Measurements from ENCODE around the gene UXS1.

DNA sequence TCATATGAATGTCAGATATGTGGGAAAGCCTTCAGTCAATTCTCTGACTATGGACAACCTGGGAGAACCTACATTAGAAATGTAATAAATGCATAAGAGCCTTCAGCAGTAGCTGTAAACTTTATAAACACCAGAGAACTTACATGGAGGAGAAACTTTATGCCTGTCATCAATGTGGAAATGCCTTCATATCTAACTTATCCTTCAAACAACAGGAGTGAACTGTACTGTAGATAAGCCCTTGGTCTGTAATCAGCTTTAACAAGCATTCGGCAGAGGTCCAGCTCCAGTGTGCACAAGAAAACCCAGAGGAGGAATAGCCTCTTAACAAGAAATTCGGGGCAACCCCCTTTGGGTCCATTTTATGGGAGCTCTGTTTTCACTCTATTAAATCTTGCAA is 14.8 kb upstream of the UXS1 start:
- TF ChIP-seq POLR2A (IDR thresholded peaks at IDR 0.05) = no peak
- TF ChIP-seq, protein P1, sequence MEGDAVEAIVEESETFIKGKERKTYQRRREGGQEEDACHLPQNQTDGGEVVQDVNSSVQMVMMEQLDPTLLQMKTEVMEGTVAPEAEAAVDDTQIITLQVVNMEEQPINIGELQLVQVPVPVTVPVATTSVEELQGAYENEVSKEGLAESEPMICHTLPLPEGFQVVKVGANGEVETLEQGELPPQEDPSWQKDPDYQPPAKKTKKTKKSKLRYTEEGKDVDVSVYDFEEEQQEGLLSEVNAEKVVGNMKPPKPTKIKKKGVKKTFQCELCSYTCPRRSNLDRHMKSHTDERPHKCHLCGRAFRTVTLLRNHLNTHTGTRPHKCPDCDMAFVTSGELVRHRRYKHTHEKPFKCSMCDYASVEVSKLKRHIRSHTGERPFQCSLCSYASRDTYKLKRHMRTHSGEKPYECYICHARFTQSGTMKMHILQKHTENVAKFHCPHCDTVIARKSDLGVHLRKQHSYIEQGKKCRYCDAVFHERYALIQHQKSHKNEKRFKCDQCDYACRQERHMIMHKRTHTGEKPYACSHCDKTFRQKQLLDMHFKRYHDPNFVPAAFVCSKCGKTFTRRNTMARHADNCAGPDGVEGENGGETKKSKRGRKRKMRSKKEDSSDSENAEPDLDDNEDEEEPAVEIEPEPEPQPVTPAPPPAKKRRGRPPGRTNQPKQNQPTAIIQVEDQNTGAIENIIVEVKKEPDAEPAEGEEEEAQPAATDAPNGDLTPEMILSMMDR (IDR thresholded peaks at IDR 0.05) = no peak
